ENCODE data around the gene AGPAT1.

GRCh38 chr6:32140420-32141046 is 35.4 kb downstream of the AGPAT1 start:
- TF ChIP-seq CTCF (IDR thresholded peaks at IDR 0.05) = no peak
- TF ChIP-seq POLR2A (IDR thresholded peaks at IDR 0.05) = no peak

All from stomach (tissue), 4 donors.